ENCODE measurements around the gene IGF2BP3. TPM values are rescaled to one million over a fixed set of nuclear protein-coding genes. Genes with fewer than 3 reads are reported as not detected.

IGF2BP3 gene
- total RNA-seq, 1 donor from 2014 or later = 2.0 TPM

GRCh38 chr7:23467291-23467805, 2.9 kb downstream of the IGF2BP3 start:
- Histone ChIP-seq H3K27ac (no peak overlapping the region), H3K4me1 (peaks cover 42% of the 10 kb centered on the region), H3K4me3 (no peak overlapping the region), H3K27me3 (ENCODE audit: low read depth) (peaks cover 96% of the 10 kb centered on the region), H3K36me3 (no peaks in the 10 kb centered on the region), H3K9me3 (no peaks in the 10 kb centered on the region)
- no peak for DNase-seq
- TF ChIP-seq, protein P1, sequence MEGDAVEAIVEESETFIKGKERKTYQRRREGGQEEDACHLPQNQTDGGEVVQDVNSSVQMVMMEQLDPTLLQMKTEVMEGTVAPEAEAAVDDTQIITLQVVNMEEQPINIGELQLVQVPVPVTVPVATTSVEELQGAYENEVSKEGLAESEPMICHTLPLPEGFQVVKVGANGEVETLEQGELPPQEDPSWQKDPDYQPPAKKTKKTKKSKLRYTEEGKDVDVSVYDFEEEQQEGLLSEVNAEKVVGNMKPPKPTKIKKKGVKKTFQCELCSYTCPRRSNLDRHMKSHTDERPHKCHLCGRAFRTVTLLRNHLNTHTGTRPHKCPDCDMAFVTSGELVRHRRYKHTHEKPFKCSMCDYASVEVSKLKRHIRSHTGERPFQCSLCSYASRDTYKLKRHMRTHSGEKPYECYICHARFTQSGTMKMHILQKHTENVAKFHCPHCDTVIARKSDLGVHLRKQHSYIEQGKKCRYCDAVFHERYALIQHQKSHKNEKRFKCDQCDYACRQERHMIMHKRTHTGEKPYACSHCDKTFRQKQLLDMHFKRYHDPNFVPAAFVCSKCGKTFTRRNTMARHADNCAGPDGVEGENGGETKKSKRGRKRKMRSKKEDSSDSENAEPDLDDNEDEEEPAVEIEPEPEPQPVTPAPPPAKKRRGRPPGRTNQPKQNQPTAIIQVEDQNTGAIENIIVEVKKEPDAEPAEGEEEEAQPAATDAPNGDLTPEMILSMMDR (IDR thresholded peaks at IDR 0.05) = no peak
- intact Hi-C loops (cut with DNase I) = no loop called here
- ATAC-seq = no peak

DNA sequence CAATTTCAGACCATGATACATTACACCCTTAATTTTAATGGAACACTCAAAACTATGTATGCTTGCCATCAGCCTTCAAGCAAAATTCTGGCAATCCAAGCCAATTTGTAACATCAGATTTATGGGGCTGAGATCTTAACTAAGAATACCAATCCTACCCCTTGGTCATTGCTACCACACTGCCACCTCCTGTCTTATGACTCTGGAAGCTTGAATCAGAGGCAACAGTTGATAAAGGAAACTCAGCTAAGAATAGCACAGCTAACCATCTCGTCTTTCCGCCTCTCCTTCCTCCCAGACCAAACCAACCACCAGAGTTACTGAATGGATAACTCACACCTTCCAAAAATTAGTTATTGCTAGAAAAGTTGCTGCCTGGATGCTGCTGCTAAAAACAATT, 7.4 kb downstream of the IGF2BP3 start:
- peaks cover 67% of the 10 kb centered on the region for H3K27me3 ChIP-seq (ENCODE audit: low read depth)
- intact Hi-C loops (cut with DNase I) = no loop called here

GRCh38 chr7:23458044-23458443, 12.2 kb downstream of the IGF2BP3 start:
- Histone ChIP-seq H3K9me3 (no peaks in the 10 kb centered on the region), H3K36me3 (no peaks in the 10 kb centered on the region), H3K27ac (no peak overlapping the region), H3K27me3 (ENCODE audit: low read depth) (peaks cover 32% of the 10 kb centered on the region), H3K4me1 (no peaks in the 10 kb centered on the region), H3K4me3 (no peak overlapping the region)
- ATAC-seq = no peak
- TF ChIP-seq, protein P1 (IDR thresholded peaks at IDR 0.05) = no peak
- intact Hi-C loops (cut with DNase I) = no loop called here
- DNase-seq = no peak

More for the DNA sequence above, 7.4 kb downstream of the IGF2BP3 start:
- no peak overlapping the region for H3K27ac ChIP-seq
- TF ChIP-seq, protein P1 (IDR thresholded peaks at IDR 0.05) = peak; percentile 36
- no peak overlapping the region for H3K4me3 ChIP-seq
- peaks cover 4% of the 10 kb centered on the region for H3K4me1 ChIP-seq
- ATAC-seq (peak in 1 of 2 donors; percentile 66), DNase-seq (no peak)
- H3K36me3 ChIP-seq = no peaks in the 10 kb centered on the region
- no peaks in the 10 kb centered on the region for H3K9me3 ChIP-seq

DNA sequence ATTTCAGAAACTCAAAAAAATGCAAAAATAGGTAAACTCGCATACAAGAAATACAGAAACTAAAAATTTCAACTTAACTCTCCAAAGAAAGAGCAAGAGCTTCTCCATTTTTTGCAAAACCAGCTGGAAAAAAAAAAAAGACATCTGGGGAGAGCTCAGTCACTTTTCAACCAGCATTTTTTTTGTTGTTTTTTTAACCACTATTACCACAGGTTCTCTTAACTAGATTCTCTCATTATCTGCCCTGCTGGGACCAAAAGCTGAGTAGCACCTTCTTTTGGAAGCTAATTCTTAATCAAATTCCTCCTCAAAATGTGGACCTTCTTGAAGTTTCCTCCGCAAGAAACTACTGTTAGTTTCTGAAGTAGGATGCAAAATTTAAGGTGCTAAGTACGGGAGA, 14.2 kb downstream of the IGF2BP3 start:
- no peak for ATAC-seq
- intact Hi-C loops (cut with DNase I) = no loop called here
- no peak overlapping the region for H3K4me3 ChIP-seq
- H3K27me3 ChIP-seq (ENCODE audit: low read depth) = peaks cover 23% of the 10 kb centered on the region
- no peak overlapping the region for H3K27ac ChIP-seq
- no peaks in the 10 kb centered on the region for H3K4me1 ChIP-seq
- TF ChIP-seq, protein P1 (IDR thresholded peaks at IDR 0.05) = no peak
- DNase-seq = no peak
- no peaks in the 10 kb centered on the region for H3K9me3 ChIP-seq
- no peaks in the 10 kb centered on the region for H3K36me3 ChIP-seq

DNA sequence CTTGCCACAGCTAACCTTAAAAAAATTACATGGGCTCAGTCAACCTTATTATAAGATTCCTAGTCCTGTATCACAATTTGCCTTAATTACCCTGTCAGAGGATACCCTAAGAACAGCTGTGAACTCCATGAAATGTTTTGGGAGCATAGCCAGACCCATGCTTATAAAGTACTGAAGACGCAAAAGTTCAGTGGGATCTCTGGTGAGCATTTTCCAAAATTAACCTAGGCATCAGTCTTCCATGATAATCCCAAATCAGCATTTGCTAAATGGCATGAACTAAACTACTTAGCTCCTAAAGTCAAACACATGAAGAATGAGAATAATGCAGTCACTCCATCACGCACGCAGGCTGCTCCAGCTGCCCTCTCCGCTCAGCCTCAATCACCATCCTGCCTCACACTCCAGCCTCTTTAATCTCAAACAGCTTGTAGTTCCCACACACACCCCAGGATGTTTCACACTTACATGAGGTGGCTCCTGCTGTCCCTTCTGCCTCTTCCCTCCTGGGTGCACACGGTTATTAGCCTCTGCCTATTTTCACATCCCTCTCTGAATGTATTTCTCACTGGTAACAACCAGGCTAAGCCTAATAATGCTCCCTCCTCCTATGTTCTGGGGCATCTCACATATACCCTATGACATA, 15.3 kb downstream of the IGF2BP3 start:
- DNase-seq (no peak), ATAC-seq (no peak)
- TF ChIP-seq, protein P1 (IDR thresholded peaks at IDR 0.05) = no peak
- intact Hi-C loops (cut with DNase I) = no loop called here
- no peaks in the 10 kb centered on the region for H3K36me3 ChIP-seq
- no peaks in the 10 kb centered on the region for H3K4me1 ChIP-seq
- no peak overlapping the region for H3K27ac ChIP-seq
- peaks cover 23% of the 10 kb centered on the region for H3K27me3 ChIP-seq (ENCODE audit: low read depth)
- no peak overlapping the region for H3K4me3 ChIP-seq
- no peaks in the 10 kb centered on the region for H3K9me3 ChIP-seq

Data from lower lobe of right lung (tissue), 2 donors.